Activated T-cell treated with anti-CD3 and anti-CD28 coated beads for 48 hours (primary cell): Measurements from ENCODE around the gene GRB2.
"Not testable (repeated sequence)": the region's sequence is repeated elsewhere in the genome, so short reads cannot be mapped to it uniquely, and the experiment has no call there.

Source experiments
- DNase-seq: peaks from one replicate; pipeline ENCODE4 v3.0.0-alpha.2; 2020; ENCODE audit warnings: low read depth

The GRB2 gene

GRCh38 chr17:75350706-75351105 is 54.8 kb downstream of the GRB2 start:
- DNase-seq: no peak

- DNase-seq: no peak
These were observed 55.4 kb downstream of the GRB2 start for GRCh38 chr17:75350029-75350428.

- DNase-seq: no peak
These were observed 55.9 kb downstream of the GRB2 start for GRCh38 chr17:75349589-75349988.

GRCh38 chr17:75348386-75349012 is 57.0 kb downstream of the GRB2 start:
- no peak for DNase-seq

GRCh38 chr17:75346906-75347305 is 58.6 kb downstream of the GRB2 start:
- peak; percentile 37 for DNase-seq

GRCh38 chr17:75346368-75346767 is 59.1 kb downstream of the GRB2 start:
- not testable (repeated sequence) for DNase-seq

GRCh38 chr17:75345514-75346167 is 59.8 kb downstream of the GRB2 start:
- DNase-seq: peak; percentile 27

GRCh38 chr17:75344666-75345065 is 60.8 kb downstream of the GRB2 start:
- DNase-seq: peak; percentile 12

GRCh38 chr17:75342996-75343395 is 62.5 kb downstream of the GRB2 start:
- DNase-seq: no peak

GRCh38 chr17:75341784-75342486 is 63.5 kb downstream of the GRB2 start:
- no peak for DNase-seq

- DNase-seq: no peak
These were observed 64.8 kb downstream of the GRB2 start for GRCh38 chr17:75340631-75341030.

- no peak for DNase-seq
These were observed 65.5 kb downstream of the GRB2 start for GRCh38 chr17:75339971-75340370.

GRCh38 chr17:75338335-75338734 is 67.1 kb downstream of the GRB2 start:
- no peak for DNase-seq

- DNase-seq: no peak
These were observed 70.2 kb downstream of the GRB2 start for GRCh38 chr17:75335315-75335714.

GRCh38 chr17:75334723-75335122 is 70.8 kb downstream of the GRB2 start:
- DNase-seq: no peak

GRCh38 chr17:75331671-75332070 is 73.8 kb downstream of the GRB2 start:
- DNase-seq: no peak

- no peak for DNase-seq
These were observed 77.7 kb downstream of the GRB2 start for GRCh38 chr17:75327757-75328156.

- DNase-seq: no peak
These were observed 79.1 kb downstream of the GRB2 start for GRCh38 chr17:75326226-75326848.

- no peak for DNase-seq
These were observed 79.7 kb downstream of the GRB2 start for GRCh38 chr17:75325827-75326225.

- no peak for DNase-seq
These were observed 80.1 kb downstream of the GRB2 start for GRCh38 chr17:75325348-75325747.

- DNase-seq: no peak
These were observed 84.0 kb downstream of the GRB2 start for GRCh38 chr17:75321506-75321905.

- no peak for DNase-seq
These were observed 85.4 kb downstream of the GRB2 start for GRCh38 chr17:75319904-75320691.
